ENCODE results near the gene FAM24B.
A peak's percentile ranks its signal among the peaks of the same experiment; 100 is the strongest.
"Not testable (repeated sequence)": the region's sequence is repeated elsewhere in the genome, so short reads cannot be mapped to it uniquely, and the experiment has no call there.

Gene FAM24B

GRCh38 chr10:122879339-122880273 is at the start of gene FAM24B:
TSS of gene FAM24B (minus strand) at chr10:122879581. CDS start at chr10:122850515, 29,066 bp downstream.
- peak; percentile 95 for DNase-seq (ENCODE audit: low read depth)

GRCh38 chr10:122915700-122916099 is 36.3 kb upstream of the FAM24B start:
- no peak for DNase-seq (ENCODE audit: low read depth)

GRCh38 chr10:122911889-122912484 is 32.6 kb upstream of the FAM24B start:
- DNase-seq (ENCODE audit: low read depth): no peak

- no peak for DNase-seq (ENCODE audit: low read depth)
Observed at GRCh38 chr10:122910310-122910709, 30.9 kb upstream of the FAM24B start, which contains the start of gene FAM24A. TSS of gene FAM24A (plus strand) at chr10:122910610. CDS start at chr10:122911635, 1,025 bp downstream.

- DNase-seq (ENCODE audit: low read depth): not testable (repeated sequence)
Observed at GRCh38 chr10:122903861-122904260, 24.5 kb upstream of the FAM24B start.

GRCh38 chr10:122894261-122894944 is 15.0 kb upstream of the FAM24B start:
- DNase-seq (ENCODE audit: low read depth): no peak

GRCh38 chr10:122884166-122884565 is 4.8 kb upstream of the FAM24B start:
- no peak for DNase-seq (ENCODE audit: low read depth)

- no peak for DNase-seq (ENCODE audit: low read depth)
Observed at GRCh38 chr10:122882766-122883165, 3.4 kb upstream of the FAM24B start.

- DNase-seq (ENCODE audit: low read depth): no peak
Observed at GRCh38 chr10:122878799-122879338, 512 bp downstream of the FAM24B start.

GRCh38 chr10:122877264-122877663 is 2.1 kb downstream of the FAM24B start:
- no peak for DNase-seq (ENCODE audit: low read depth)

DNA sequence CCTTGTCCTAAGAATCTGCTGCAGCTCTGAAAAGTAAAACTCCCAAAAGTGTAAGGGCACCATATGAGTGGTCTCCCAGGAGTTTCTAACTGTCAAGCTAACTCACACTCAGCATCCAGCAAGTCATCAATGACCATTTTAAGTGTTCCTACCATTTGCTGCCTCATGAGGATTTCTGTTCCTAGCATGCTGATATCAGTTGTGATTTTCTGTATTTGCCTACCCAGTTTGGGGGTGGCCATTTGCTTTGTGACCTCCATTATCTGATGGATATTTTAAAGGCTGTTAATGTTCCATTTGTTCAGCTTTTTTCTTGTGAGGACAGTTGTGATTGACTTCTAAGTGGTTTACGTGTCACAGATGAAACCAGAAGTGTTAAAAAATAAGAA is 2.9 kb downstream of the FAM24B start:
- DNase-seq (ENCODE audit: low read depth): no peak

- DNase-seq (ENCODE audit: low read depth): no peak
Observed at GRCh38 chr10:122875843-122876466, 3.4 kb downstream of the FAM24B start.

DNA sequence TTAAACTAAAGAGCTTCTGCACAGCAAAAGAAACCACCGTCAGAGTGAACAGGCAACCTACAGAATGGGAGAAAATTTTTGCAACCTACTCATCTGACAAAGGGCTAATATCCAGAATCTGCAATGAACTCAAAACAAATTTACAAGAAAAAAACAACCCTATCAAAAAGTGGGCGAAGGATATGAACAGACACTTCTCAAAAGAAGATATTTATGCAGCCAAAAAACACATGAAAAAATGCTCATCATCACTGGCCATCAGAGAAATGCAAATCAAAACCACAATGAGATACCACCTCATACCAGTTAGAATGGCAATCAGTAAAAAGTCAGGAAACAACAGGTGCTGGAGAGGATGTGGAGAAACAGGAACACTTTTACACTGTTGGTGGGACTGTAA is 7.4 kb downstream of the FAM24B start:
- not testable (repeated sequence) for DNase-seq (ENCODE audit: low read depth)

DNA sequence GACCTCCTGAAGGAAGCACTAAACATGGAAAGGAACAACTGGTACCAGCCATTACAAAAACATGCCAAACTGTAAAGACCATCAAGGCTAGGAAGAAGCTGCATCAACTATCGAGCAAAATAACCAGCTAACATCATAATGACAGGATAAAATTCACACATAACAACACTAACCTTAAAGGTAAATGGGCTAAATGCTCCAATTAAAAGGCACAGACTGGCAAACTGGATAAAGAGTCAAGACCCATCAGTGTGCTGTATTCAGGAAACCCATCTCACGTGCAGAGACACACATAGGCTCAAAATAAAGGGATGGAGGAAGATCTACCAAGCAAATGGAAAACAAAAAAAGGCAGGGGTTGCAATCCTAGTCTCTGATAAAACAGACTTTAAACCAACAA is 10.6 kb downstream of the FAM24B start:
- not testable (repeated sequence) for DNase-seq (ENCODE audit: low read depth)

DNA sequence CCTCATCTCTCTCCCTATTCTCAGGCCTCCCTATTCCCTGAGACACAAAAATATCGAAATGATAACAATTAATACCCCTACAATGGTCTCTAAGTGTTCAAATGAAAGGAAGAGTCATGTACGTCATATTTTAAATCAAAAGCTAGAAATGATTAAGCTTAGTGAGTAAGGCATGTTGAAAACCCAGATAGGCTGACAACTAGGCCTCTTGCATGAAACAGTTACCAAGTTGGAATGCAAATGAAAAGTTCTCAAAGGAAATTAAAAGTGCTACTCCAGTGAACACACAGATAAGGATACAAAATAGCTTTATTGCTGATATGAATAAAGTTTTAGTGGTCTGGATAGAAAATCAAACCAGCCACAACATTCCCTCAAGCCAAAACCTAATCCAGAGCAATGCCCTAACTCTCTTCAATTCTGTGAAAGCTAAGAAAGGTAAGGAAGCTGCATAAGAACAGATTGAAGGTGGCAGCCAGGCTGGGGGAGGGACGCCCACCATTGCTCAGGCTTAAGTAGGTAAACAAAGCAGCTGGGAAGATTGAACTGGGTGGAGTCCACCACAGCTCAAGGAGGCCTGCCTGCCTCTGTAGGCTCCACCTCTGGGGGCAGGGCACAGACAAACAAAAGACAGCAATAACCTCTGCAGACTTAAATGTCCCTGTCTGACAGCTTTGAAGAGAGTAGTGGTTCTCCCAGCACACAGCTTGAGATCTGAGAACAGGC is 12.5 kb downstream of the FAM24B start:
- not testable (repeated sequence) for DNase-seq (ENCODE audit: low read depth)

DNA sequence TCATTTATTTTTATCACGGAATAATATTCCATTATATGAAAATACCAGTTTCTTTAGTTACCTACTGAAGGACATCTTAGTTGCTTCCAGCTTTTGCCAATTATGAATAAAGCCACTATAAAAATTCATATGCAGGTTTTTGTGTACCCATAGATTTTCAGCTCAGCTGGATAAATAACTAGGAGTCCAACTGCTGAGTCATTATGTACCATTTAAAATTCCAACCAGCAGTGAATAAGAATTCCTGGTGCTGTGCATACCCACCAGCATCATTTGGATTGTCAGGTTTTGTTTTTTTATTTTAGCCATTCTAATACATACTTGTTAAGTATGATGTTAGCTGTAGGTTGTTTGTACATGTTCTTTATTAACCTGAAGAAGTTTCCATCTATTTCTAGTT is 14.5 kb downstream of the FAM24B start:
- DNase-seq (ENCODE audit: low read depth): no peak

DNA sequence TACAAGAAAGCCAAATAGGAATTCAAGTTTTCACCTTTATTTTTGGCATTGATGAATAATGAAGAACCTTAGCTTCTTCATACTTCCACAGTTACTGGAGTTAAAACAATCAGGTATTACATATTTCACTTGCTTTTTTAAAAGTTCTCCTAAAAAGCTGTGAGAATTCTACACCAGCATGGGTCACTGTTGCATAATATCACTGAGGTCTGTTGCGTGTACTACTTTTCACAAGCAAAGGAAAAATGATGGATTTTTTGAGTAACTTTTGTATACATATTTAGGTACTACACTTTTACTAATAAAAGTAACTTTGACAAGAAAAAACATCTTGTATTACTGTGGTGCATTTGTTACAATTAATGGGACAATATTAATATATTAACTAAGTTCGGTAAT is 15.2 kb downstream of the FAM24B start:
- DNase-seq (ENCODE audit: low read depth): no peak

DNA sequence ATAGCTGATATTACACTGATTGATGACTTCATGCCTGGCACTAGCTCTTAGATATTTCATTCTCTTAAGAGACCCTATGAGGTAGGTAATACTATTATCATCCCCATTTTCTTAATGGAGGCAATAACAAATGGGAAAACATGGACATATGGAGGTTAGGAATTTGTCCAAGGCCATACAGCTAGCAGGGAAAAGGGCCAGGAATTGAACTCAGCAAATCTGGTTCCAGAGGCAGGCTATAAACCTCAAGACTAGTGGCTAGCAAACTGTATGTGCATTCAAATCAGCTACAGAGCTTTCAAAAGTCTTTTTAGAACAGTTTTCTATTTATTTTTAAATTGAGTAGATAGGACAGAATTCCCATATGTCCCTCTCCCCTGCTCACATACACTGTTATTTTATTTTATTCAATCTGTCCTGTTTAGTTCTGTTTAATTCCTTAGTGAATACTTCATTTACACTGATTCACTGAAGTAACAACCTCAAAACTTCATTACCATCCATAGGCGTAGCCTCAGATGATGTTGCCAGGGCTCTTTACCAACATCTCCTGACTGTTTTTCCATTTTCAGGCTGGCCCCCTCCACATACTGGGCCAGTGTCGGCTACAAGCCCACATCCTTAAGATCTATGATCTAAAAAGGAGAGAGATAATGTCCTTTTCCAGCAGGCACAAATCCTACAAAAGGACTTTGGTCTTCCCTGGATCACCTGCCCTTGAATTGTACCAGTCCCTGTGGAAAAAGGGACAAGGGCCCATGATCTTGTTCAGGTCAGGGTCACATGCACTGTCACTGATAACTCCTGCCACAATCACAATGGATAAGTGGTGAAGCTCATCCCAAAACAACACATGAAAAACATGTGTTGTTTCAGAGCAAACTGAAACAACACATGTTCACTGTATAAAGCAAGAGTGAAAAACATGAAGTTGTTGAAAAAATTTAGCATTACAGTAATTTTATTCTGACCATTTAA is 15.9 kb downstream of the FAM24B start:
- no peak for DNase-seq (ENCODE audit: low read depth)

GRCh38 chr10:122861711-122862161 is 17.6 kb downstream of the FAM24B start:
- no peak for DNase-seq (ENCODE audit: low read depth)

DNA sequence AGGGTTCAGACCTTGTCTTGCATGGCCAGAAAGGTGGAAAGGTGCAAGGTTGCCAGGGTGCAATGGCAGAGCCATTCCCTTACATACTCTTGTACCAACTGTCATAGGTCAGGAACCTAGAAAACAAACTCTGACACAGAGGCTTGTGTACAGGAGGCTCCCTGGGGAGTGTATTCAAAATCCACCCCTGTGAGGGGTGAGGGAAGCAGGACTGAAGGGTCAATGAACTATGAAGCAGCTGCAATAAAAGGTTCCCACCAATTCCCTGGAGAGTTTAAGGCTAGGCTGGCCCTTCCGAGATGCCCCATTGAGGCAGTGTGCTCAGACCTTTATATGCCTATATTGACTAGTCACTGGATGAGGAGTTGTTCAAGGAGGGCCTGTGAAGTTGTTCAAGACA is 19.9 kb downstream of the FAM24B start:
- DNase-seq (ENCODE audit: low read depth): no peak

Data from HS-5 (cell line).